HG02885 (cell line): Measurements from ENCODE around the gene RAB33A.
A peak's percentile ranks its signal among the peaks of the same experiment; 100 is the strongest.

Source experiments
- ATAC-seq: cut with Tn5 transposase; IDR thresholded peaks from one replicate; pipeline ENCODE4 v1.9.1; 2021; ENCODE audit warnings: mild to moderate bottlenecking; ENCODE audit not compliant: unreplicated experiment, poor library complexity

RAB33A gene

GRCh38 chrX:130171446-130172126 is at the start of gene RAB33A:
Gene RAB33A (plus strand): TSS chrX:130171962. CDS start chrX:130172063, 101 bp downstream.
- peak; percentile 24 for ATAC-seq

GRCh38 chrX:130124577-130124976 is 47.2 kb upstream of the RAB33A start:
- ATAC-seq = no peak

GRCh38 chrX:130125091-130125874 is 46.5 kb upstream of the RAB33A start:
- ATAC-seq = no peak

- no peak for ATAC-seq
These were observed 40.8 kb upstream of the RAB33A start for GRCh38 chrX:130130990-130131389.

GRCh38 chrX:130136496-130136895 is 35.3 kb upstream of the RAB33A start:
- ATAC-seq = no peak

GRCh38 chrX:130136961-130137360 is 34.8 kb upstream of the RAB33A start:
- no peak for ATAC-seq

- ATAC-seq = no peak
These were observed 32.1 kb upstream of the RAB33A start for GRCh38 chrX:130139474-130140201.

- ATAC-seq = no peak
These were observed 27.3 kb upstream of the RAB33A start for GRCh38 chrX:130144509-130144908.

- no peak for ATAC-seq
These were observed 26.6 kb upstream of the RAB33A start for GRCh38 chrX:130145123-130145522.

GRCh38 chrX:130147631-130148030 is 24.1 kb upstream of the RAB33A start:
- no peak for ATAC-seq

GRCh38 chrX:130155564-130155963 is 16.2 kb upstream of the RAB33A start:
- no peak for ATAC-seq

- ATAC-seq = no peak
These were observed 13.5 kb upstream of the RAB33A start for GRCh38 chrX:130158311-130158710.

- no peak for ATAC-seq
These were observed 12.0 kb upstream of the RAB33A start for GRCh38 chrX:130159776-130160175.

- no peak for ATAC-seq
These were observed 9.5 kb upstream of the RAB33A start for GRCh38 chrX:130162094-130162735.

GRCh38 chrX:130163398-130163797 is 8.4 kb upstream of the RAB33A start:
- ATAC-seq = no peak

- ATAC-seq = no peak
These were observed 6.5 kb upstream of the RAB33A start for GRCh38 chrX:130165181-130165702.

- ATAC-seq = peak; percentile 92
These were observed 5.9 kb upstream of the RAB33A start, which contains the start of gene AIFM1 for GRCh38 chrX:130165703-130166502. Gene AIFM1 (minus strand): TSS chrX:130165841. CDS start chrX:130165656, 185 bp downstream.

- no peak for ATAC-seq
These were observed 5.3 kb upstream of the RAB33A start for GRCh38 chrX:130166503-130166777.

- ATAC-seq = no peak
These were observed 4.7 kb upstream of the RAB33A start for GRCh38 chrX:130167040-130167439.
